Right ventricle myocardium superior (tissue), 1 donor: Measurements from ENCODE around the gene ADAM10. TPM values are rescaled to one million over a fixed set of nuclear protein-coding genes. Genes with fewer than 3 reads are reported as not detected.
A peak's percentile ranks its signal among the peaks of the same experiment; 100 is the strongest.

ENCODE experiments used
- ATAC-seq: fragments of 200-7000 bp; cut with Tn5 transposase; one replicate; pipeline ENCODE4 v1.9.1; 2020; ENCODE audit warnings: mild to moderate bottlenecking; ENCODE audit not compliant: poor library complexity
- DNase-seq: peaks from one replicate; pipeline ENCODE4 v3.0.0-alpha.2; 2020
- intact Hi-C: fragments of 100-400 bp; cut with DNase I; formaldehyde crosslinking; loops from one replicate; pipeline ENCODE4 v1.11.2; 2022
- total RNA-seq: library from RNA; stranded (reverse); fragmentation: NEBNext Ultra II Directional; extraction: Animal tissue kit (Norgen Biotek cat#: 25700); gene quantifications from one replicate; pipeline ENCODE4 v1.2.1, GENCODE V29; 2021
- donor health status: DM: no; HTN: yes; CAD: no; lungs with severe emphysema.

The ADAM10 gene
- total RNA-seq, 1 donor from 2014 or later: 69.7 TPM

GRCh38 chr15:58734859-58735258, 14.6 kb downstream of the ADAM10 start:
- ATAC-seq: no peak
- intact Hi-C loops: no loop called here
- DNase-seq: no peak

- DNase-seq: no peak
- peak; percentile 28 for ATAC-seq
- intact Hi-C loops: no loop called here
Observed at GRCh38 chr15:58732625-58733363, 16.7 kb downstream of the ADAM10 start.

GRCh38 chr15:58731756-58732535, 17.6 kb downstream of the ADAM10 start:
- ATAC-seq (peak; percentile 32), DNase-seq (no peak)
- intact Hi-C loops: no loop called here

GRCh38 chr15:58726867-58727266, 22.6 kb downstream of the ADAM10 start:
- no peak for ATAC-seq
- no peak for DNase-seq
- intact Hi-C loops: no loop called here

GRCh38 chr15:58724466-58724865, 25.0 kb downstream of the ADAM10 start:
- intact Hi-C loops: no loop called here
- ATAC-seq: peak; percentile 52
- no peak for DNase-seq

- intact Hi-C loops: no loop called here
- no peak for DNase-seq
- ATAC-seq: no peak
Observed at GRCh38 chr15:58717357-58717756, 32.1 kb downstream of the ADAM10 start.

GRCh38 chr15:58716027-58716426, 33.5 kb downstream of the ADAM10 start:
- intact Hi-C loops: no loop called here
- DNase-seq: no peak
- no peak for ATAC-seq

GRCh38 chr15:58715266-58715917, 34.1 kb downstream of the ADAM10 start:
- no peak for ATAC-seq
- DNase-seq: no peak
- intact Hi-C loops: no loop called here

GRCh38 chr15:58710701-58711100, 38.8 kb downstream of the ADAM10 start:
- ATAC-seq (no peak), DNase-seq (no peak)
- intact Hi-C loops: no loop called here

- intact Hi-C loops: no loop called here
- DNase-seq (no peak), ATAC-seq (no peak)
Observed at GRCh38 chr15:58707397-58707796, 42.1 kb downstream of the ADAM10 start.

GRCh38 chr15:58705105-58705504, 44.4 kb downstream of the ADAM10 start:
- DNase-seq: no peak
- no peak for ATAC-seq
- intact Hi-C loops: no loop called here

GRCh38 chr15:58704155-58704865, 45.2 kb downstream of the ADAM10 start:
- intact Hi-C loops: no loop called here
- ATAC-seq (no peak), DNase-seq (no peak)

GRCh38 chr15:58703610-58704009, 45.9 kb downstream of the ADAM10 start:
- ATAC-seq (no peak), DNase-seq (no peak)
- intact Hi-C loops: no loop called here

GRCh38 chr15:58702233-58702632, 47.3 kb downstream of the ADAM10 start:
- no peak for ATAC-seq
- no peak for DNase-seq
- intact Hi-C loops: no loop called here

GRCh38 chr15:58701376-58701775, 48.1 kb downstream of the ADAM10 start:
- intact Hi-C loops: no loop called here
- no peak for ATAC-seq

GRCh38 chr15:58699769-58700168, 49.7 kb downstream of the ADAM10 start:
- DNase-seq (no peak), ATAC-seq (no peak)
- intact Hi-C loops: no loop called here

More at GRCh38 chr15:58701376-58701775, 48.1 kb downstream of the ADAM10 start:
- DNase-seq: no peak

GRCh38 chr15:58698887-58699641, 50.4 kb downstream of the ADAM10 start:
- DNase-seq (no peak), ATAC-seq (no peak)
- intact Hi-C loops: no loop called here

- no peak for ATAC-seq
- no peak for DNase-seq
- intact Hi-C loops: no loop called here
Observed at GRCh38 chr15:58697220-58697619, 52.3 kb downstream of the ADAM10 start.
